Measurements from ENCODE around the gene VSX2.

VSX2 gene

DNA sequence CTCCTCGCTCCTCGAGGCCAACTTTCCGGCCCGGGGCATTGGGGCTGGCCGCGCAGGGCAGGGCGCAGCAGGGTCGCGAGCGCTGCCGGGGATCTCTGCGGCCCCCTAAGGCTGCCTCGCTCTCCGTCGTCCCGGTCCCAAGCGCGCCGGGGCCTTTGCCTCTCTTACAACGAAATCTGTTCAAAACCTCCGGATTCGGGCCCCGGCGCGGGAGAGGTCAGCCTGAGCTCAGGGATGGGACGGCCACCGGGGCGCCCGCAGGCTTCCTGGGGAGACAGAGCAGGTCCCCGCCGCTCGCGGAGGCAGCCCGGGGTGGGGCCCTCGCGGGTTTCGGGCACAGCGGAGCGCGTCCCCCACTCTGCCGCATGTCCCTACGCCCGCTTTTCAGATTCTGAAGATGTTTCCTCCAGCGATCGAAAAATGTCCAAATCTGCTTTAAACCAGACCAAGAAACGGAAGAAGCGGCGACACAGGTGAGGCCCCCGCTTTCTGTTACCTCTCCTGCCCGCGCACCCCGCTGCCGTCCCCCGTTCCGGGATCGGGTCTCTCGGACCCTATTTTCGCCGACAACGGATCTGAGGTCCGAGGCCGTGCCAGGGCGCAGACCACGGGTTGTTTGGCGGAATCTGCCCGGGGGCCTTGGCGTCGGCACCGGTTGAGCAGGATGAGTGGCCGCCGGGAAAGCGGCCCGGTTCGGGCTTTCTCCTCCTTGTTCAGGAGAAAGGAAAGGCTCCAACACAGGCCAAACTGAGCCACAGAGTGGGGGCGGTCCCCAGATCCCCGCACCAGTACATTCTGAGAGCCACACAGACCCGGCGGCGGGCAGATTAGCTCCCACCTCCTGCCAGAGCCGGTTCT lies 1.8 kb downstream of the VSX2 start:
- peaks cover 23 to 35% (median 29%) of the 10 kb centered on the region in 11 experiments for H3K9me3 ChIP-seq (replicated peaks in 1 of 11)
- peaks cover 0 to 36% (median 3%) of the 10 kb centered on the region in 11 experiments; a peak in 7 of 22 replicates for H4K20me1 ChIP-seq
- no peak for TF ChIP-seq Cebpa-rat (IDR thresholded peaks at IDR 0.05)
- H3K27ac ChIP-seq, result no peak overlapping the region
- H3K4me1 ChIP-seq, result no peaks in the 10 kb centered on the region
- no peak overlapping the region for H3K4me2 ChIP-seq
- peaks cover 73 to 93% (median 86%) of the 10 kb centered on the region in 11 experiments for H3K27me3 ChIP-seq
- H3K36me3 ChIP-seq, result no peaks in the 10 kb centered on the region; a peak in 1 of 22 replicates
- no peak overlapping the region for H3K9ac ChIP-seq
- peak overlapping the region in 5 of 10 experiments; percentile 11 to 33 (median 26); a peak in 4 of 20 replicates for H3K4me3 ChIP-seq

DNA sequence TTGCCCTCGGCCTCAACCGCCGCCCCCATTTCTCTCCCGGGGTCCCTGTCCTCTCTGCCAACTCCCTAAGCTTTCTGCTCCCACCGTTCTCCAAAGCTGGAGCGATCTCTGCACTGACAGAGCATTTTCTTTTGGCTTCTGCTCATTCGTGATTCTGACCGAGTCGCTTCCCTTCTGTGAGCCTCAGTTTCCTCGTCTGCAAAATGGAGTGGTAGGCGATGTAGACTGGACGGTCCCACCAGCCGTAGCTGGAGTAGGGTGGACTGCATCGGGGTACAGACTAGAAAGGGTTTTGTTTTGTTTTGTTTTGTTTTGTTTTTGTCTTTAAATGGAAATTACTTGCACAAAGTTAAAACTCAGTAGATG lies 2.4 kb downstream of the VSX2 start:
- Histone ChIP-seq H4K20me1 (peaks cover 0 to 36% (median 3%) of the 10 kb centered on the region in 11 experiments; a peak in 7 of 22 replicates), H3K27ac (no peak overlapping the region), H3K9ac (no peak overlapping the region), H3K36me3 (no peaks in the 10 kb centered on the region; a peak in 1 of 22 replicates), H3K4me1 (no peaks in the 10 kb centered on the region), H3K4me3 (peak overlapping the region in 1 of 10 experiments; percentile 31; a peak in 2 of 20 replicates), H3K27me3 (peaks cover 73 to 94% (median 86%) of the 10 kb centered on the region in 11 experiments), H3K9me3 (replicated peaks in 1 of 11) (peaks cover 23 to 35% (median 29%) of the 10 kb centered on the region in 11 experiments), H3K4me2 (no peak overlapping the region)
- TF ChIP-seq Cebpa-rat (IDR thresholded peaks at IDR 0.05), result no peak

DNA sequence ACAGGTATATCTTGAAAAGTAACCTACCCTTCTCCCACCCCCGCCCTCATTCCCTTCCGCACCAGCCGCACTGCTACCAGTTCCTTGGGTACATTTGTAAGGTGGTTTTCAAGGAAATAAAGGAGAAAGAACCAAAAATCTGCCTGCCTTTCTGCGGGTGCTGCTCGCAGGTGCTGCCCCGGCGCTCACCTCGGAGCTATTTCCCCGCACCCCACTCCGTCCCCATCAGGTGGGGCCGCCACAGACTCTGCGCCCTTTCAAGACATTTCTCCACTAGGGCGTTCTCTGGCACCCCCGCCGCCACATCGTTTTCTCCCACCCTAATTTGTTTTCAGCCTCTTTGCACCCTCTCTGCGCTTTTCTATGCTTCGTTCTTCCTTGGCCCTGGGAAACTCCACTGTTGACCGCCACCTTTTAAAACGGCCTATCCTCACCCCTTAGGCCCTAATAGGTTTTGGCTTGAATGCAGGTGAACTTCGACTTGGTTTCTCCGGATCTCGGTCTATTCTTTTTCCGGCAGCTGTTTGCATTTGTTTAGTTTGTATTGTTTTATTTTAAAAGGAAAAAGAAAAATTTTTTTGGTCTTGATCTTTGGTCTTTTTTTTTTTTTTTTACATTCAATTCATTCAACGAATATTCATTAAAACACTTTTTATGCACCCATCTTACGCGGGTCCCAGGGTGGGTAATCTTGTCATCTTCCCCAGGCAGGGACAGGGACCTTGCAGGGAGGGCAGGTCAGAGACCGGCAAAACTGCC lies 3.0 kb downstream of the VSX2 start:
- no peak for TF ChIP-seq Cebpa-rat (IDR thresholded peaks at IDR 0.05)
- H3K36me3 ChIP-seq, result no peaks in the 10 kb centered on the region; a peak in 1 of 22 replicates
- no peak overlapping the region for H3K27ac ChIP-seq
- H3K4me1 ChIP-seq, result no peaks in the 10 kb centered on the region
- no peak overlapping the region for H3K4me2 ChIP-seq
- H3K4me3 ChIP-seq, result no peak overlapping the region
- H3K9me3 ChIP-seq (replicated peaks in 1 of 11), result peaks cover 23 to 35% (median 29%) of the 10 kb centered on the region in 11 experiments
- H3K27me3 ChIP-seq, result peaks cover 73 to 90% (median 86%) of the 10 kb centered on the region in 11 experiments
- H3K9ac ChIP-seq, result no peak overlapping the region
- H4K20me1 ChIP-seq, result peaks cover 0 to 36% (median 3%) of the 10 kb centered on the region in 11 experiments; a peak in 7 of 22 replicates

DNA sequence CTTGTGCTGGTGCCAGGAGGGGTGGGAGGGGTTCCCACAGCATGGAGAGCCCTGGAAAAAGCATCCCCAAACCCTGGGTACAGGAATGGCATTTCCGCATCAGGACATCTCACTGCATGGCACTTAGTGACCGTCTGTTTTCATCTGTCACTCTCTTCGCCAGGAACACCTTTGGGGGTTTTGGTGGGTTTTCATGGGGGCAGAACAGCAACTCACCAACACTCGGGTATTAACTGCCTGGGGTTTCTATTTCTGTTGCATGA lies 3.5 kb downstream of the VSX2 start:
- no peak overlapping the region for H3K9ac ChIP-seq
- no peaks in the 10 kb centered on the region for H3K4me1 ChIP-seq
- peaks cover 23 to 35% (median 29%) of the 10 kb centered on the region in 11 experiments for H3K9me3 ChIP-seq (replicated peaks in 1 of 11)
- H3K4me3 ChIP-seq, result no peak overlapping the region
- H3K36me3 ChIP-seq, result no peaks in the 10 kb centered on the region; a peak in 1 of 22 replicates
- H3K4me2 ChIP-seq, result no peak overlapping the region
- H4K20me1 ChIP-seq, result peaks cover 0 to 36% (median 3%) of the 10 kb centered on the region in 11 experiments; a peak in 7 of 22 replicates
- no peak for TF ChIP-seq Cebpa-rat (IDR thresholded peaks at IDR 0.05)
- no peak overlapping the region for H3K27ac ChIP-seq
- peaks cover 73 to 85% (median 80%) of the 10 kb centered on the region in 11 experiments for H3K27me3 ChIP-seq

DNA sequence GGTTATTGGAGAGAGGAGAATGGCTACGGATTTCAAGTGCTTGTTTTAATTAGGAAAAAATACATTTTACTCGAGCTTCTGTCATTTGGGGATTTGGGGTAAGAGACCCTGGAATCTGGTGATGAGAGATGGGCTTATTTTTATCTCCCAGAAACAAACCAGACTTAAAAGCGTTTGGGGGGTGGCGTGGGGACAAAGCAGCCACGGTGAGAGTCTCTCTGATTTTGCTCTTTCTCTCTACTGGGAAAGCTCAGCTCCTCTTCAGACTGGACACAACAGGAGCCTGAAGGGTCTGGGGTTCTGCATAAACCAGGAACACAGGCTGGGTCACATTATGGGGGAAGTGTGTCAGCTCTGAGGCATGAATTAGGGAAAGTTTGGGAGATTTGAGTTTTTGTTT lies 3.8 kb downstream of the VSX2 start:
- H3K27me3 ChIP-seq, result peaks cover 70 to 82% (median 77%) of the 10 kb centered on the region in 11 experiments

DNA sequence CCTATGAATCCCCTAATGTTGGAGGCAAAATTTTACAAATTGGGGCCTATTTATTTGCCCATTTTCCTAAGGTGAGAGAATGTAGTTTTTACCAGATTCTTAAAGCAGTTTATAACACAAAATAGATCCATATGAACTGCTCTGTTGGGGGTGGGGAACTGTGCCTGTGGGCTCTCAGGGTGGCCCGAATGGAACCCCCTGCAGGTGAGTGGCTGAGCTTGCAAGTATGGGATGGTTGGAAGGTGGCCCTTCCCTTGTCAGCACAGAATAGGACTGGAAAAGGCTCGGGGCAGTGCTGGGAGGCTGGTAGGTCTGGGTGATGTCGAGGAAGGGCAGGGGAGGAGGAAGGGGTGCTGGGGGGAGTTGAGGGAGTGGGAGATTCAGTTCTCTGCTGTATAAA lies 4.9 kb downstream of the VSX2 start:
- H3K9ac ChIP-seq, result no peak overlapping the region
- no peak for TF ChIP-seq Cebpa-rat (IDR thresholded peaks at IDR 0.05)
- H3K27me3 ChIP-seq, result peaks cover 60 to 71% (median 66%) of the 10 kb centered on the region in 11 experiments
- no peak overlapping the region for H3K27ac ChIP-seq
- no peak overlapping the region for H3K4me3 ChIP-seq
- H4K20me1 ChIP-seq, result peaks cover 0 to 36% (median 3%) of the 10 kb centered on the region in 11 experiments; a peak in 7 of 22 replicates
- no peak overlapping the region for H3K4me2 ChIP-seq
- no peaks in the 10 kb centered on the region; a peak in 1 of 22 replicates for H3K36me3 ChIP-seq
- peaks cover 23 to 31% (median 29%) of the 10 kb centered on the region in 11 experiments for H3K9me3 ChIP-seq (replicated peaks in 1 of 11)
- H3K4me1 ChIP-seq, result no peaks in the 10 kb centered on the region

More for the DNA sequence above, 3.8 kb downstream of the VSX2 start:
- Histone ChIP-seq H3K4me3 (no peak overlapping the region), H3K4me2 (no peak overlapping the region), H3K36me3 (no peaks in the 10 kb centered on the region; a peak in 1 of 22 replicates), H3K4me1 (no peaks in the 10 kb centered on the region), H3K27ac (no peak overlapping the region), H3K9ac (no peak overlapping the region), H4K20me1 (peaks cover 0 to 36% (median 3%) of the 10 kb centered on the region in 11 experiments; a peak in 7 of 22 replicates), H3K9me3 (replicated peaks in 1 of 11) (peaks cover 23 to 35% (median 29%) of the 10 kb centered on the region in 11 experiments)
- TF ChIP-seq Cebpa-rat (IDR thresholded peaks at IDR 0.05), result no peak

DNA sequence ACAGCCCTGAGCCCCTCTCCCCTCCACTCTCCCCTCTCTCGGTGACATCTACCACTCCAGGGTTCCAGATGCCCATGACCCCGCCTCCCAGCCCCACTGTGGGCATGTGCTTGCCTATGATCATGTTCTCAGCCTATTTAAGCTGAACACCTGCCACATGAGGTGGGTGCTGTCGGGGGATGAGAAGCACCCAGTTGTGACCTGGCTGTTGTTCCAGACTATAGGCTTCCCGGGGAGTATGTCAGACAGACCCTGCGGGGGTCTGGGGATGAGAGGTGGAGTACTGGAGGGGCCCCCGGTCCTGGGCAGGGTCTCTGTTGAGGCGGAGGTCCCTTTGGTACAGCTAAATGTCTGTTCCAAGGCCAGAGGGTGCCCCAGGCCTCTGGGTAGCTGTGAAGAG lies 6.0 kb downstream of the VSX2 start:
- Histone ChIP-seq H3K9ac (no peak overlapping the region), H3K36me3 (no peaks in the 10 kb centered on the region; a peak in 1 of 22 replicates), H3K27me3 (peaks cover 48 to 59% (median 55%) of the 10 kb centered on the region in 11 experiments), H3K9me3 (replicated peaks in 1 of 11) (peaks cover 15 to 20% (median 18%) of the 10 kb centered on the region in 11 experiments), H3K27ac (no peak overlapping the region), H3K4me3 (no peak overlapping the region), H3K4me1 (no peaks in the 10 kb centered on the region), H4K20me1 (peaks cover 0 to 28% (median 3%) of the 10 kb centered on the region in 11 experiments; a peak in 7 of 22 replicates), H3K4me2 (no peak overlapping the region)
- TF ChIP-seq Cebpa-rat (IDR thresholded peaks at IDR 0.05), result no peak

DNA sequence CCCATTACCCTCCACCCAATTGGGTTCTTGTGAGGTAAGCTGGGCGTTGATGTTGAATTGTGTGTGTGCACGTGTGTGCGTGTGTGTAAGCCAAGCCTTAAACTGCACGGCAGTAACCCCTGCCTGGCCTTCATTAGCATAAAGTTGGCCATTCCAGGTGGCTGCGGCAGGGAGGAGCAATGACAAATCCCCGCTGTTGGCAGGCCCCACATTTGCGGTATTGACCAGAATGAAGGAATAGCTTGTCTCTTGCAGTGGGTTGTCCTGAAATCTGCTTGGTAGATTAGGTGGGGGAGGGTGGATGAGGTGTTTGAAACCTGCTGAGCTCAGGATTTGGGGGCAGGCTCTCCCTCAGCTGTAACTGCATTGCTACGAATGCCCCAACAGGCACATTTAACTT lies 7.3 kb downstream of the VSX2 start:
- no peaks in the 10 kb centered on the region for H3K36me3 ChIP-seq
- H3K4me1 ChIP-seq, result peaks cover 0 to 5% (median 0%) of the 10 kb centered on the region in 10 experiments; a peak in 1 of 20 replicates
- H3K4me3 ChIP-seq, result no peak overlapping the region
- no peak overlapping the region for H3K27ac ChIP-seq
- no peak overlapping the region for H3K9ac ChIP-seq
- H3K27me3 ChIP-seq, result peaks cover 36 to 47% (median 42%) of the 10 kb centered on the region in 11 experiments
- peaks cover 2 to 7% (median 6%) of the 10 kb centered on the region in 11 experiments for H3K9me3 ChIP-seq (replicated peaks in 1 of 11)
- no peak for TF ChIP-seq Cebpa-rat (IDR thresholded peaks at IDR 0.05)
- H4K20me1 ChIP-seq, result peaks cover 0 to 16% (median 3%) of the 10 kb centered on the region in 11 experiments; a peak in 7 of 22 replicates
- no peak overlapping the region for H3K4me2 ChIP-seq

DNA sequence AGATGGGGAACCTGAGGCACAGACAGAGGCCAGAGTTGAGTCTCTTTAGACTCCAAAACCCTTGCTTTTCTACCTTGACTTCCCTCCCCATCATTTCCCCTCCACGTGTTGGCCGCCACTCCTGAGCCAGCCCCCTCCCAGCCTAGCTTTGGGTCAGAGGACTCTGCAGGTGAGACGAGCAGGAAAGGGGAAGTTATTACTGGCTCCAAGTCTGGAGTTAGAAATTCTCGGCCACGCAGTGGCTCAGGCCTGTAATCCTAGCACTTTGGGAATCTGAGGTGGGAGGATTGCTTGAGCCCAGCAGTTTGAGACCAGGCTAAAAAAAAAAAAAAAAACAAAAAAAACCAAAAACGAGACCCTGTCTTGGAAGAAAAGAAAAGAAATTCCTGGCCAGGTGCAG lies 8.8 kb downstream of the VSX2 start:
- Histone ChIP-seq H3K4me1 (peaks cover 0 to 5% (median 0%) of the 10 kb centered on the region in 10 experiments; a peak in 2 of 20 replicates), H3K9me3 (replicated peaks in 1 of 11) (no peaks in the 10 kb centered on the region)

More for the DNA sequence above, 8.8 kb downstream of the VSX2 start:
- H3K9ac ChIP-seq, result no peak overlapping the region
- no peak for TF ChIP-seq Cebpa-rat (IDR thresholded peaks at IDR 0.05)
- H3K4me2 ChIP-seq, result no peak overlapping the region
- H4K20me1 ChIP-seq, result peaks cover 0 to 4% (median 0%) of the 10 kb centered on the region in 11 experiments; a peak in 3 of 22 replicates
- H3K36me3 ChIP-seq, result no peaks in the 10 kb centered on the region
- peaks cover 21 to 32% (median 27%) of the 10 kb centered on the region in 11 experiments for H3K27me3 ChIP-seq
- no peak overlapping the region for H3K4me3 ChIP-seq
- no peak overlapping the region for H3K27ac ChIP-seq
